GM10847 (cell line): ENCODE results near the gene TRAPPC4.

Experiments
- POLR2A ChIP-seq: IDR thresholded peaks from 2 replicates; pipeline ENCODE4 v1.6.1; 2011; ENCODE audit not compliant: insufficient read length; ENCODE audit errors: extremely low read depth

The TRAPPC4 gene

GRCh38 chr11:119027561-119028345 lies 9.2 kb downstream of the TRAPPC4 start:
- TF ChIP-seq POLR2A: no peak

DNA sequence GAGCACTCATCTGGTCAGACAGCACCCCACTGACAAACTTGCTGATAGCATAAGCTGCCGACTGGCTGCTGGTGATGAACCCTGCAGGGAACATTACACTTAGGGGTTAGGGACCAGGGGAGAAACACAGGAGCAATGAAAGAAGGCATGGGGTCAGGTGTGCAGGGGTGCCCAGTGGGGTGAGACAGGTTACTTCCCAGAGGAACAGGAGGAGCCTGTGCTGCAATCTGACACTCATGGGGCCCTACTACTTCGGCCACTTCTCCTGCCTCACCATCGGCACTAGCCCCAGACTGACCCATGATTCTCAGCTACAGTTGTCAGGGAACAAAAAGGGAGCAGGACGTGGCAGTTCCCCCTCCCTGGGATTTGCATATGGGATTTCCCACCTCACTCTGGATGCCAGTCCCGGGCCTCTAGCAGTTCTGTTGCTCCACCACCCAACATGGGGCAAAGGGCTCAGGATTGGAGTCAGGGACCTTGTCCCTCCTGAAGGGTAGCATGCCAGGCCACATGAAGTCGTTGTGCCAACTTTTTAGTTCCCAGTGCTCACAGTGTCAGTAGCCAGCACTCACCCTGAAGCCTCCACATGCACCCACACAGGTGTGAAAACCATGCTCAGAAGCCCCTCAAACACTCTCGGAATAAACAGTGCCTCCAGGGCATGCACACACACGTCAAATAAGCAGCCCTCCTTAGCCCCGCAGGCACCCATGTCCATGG lies 9.9 kb downstream of the TRAPPC4 start:
- no peak for TF ChIP-seq POLR2A

GRCh38 chr11:119029069-119029339 lies 10.4 kb downstream of the TRAPPC4 start:
- TF ChIP-seq POLR2A: no peak

- TF ChIP-seq POLR2A: no peak
These were observed 10.9 kb downstream of the TRAPPC4 start for GRCh38 chr11:119029340-119030028.

DNA sequence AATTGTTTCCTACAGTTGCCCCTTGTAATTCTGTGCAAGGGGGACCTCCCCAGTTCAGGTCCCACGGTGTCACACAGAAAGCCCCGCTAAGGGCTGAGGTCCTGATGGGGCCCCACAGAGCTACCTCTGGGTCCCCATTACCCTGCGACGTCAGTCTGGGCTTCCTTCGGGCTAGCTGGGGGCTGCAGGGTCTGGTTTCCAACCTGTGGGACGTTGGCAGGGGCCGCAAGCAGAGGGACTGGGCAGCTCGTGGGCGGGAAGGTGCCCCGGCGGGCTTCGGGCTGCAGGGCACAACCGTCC lies 11.4 kb downstream of the TRAPPC4 start:
- TF ChIP-seq POLR2A: no peak

- TF ChIP-seq POLR2A: no peak
These were observed 11.9 kb downstream of the TRAPPC4 start, which contains the start of gene SLC37A4 for GRCh38 chr11:119030329-119031047. TSS of gene SLC37A4 (minus strand) at chr11:119030877.

- TF ChIP-seq POLR2A: no peak
These were observed 13.3 kb downstream of the TRAPPC4 start for GRCh38 chr11:119031912-119032280.

GRCh38 chr11:119034813-119035212 lies 16.2 kb downstream of the TRAPPC4 start:
- TF ChIP-seq POLR2A: no peak

GRCh38 chr11:119038884-119039283 lies 20.3 kb downstream of the TRAPPC4 start:
- TF ChIP-seq POLR2A: no peak

- no peak for TF ChIP-seq POLR2A
These were observed 23.4 kb downstream of the TRAPPC4 start for GRCh38 chr11:119041821-119042514.

- TF ChIP-seq POLR2A: no peak
These were observed 24.4 kb downstream of the TRAPPC4 start for GRCh38 chr11:119042927-119043326.

DNA sequence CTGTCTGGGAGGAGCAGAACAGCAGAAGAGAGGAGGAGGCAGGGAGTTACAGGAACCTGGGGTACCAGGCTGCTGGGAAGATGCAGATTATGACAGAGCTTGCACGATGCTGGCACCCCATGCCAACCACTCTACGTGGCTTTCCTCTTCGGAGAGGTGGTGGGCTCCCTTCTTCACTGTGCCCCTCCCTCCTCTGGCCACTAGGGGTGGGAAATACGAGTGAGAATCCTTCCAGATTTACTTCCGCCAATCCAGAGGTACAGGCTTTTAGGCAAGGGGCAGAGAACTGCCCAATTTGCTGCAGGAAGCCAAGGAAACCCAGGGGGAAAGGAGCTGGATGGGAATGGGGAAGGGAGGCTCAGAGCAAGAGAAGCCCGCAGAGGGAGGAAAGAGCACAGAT lies 26.1 kb downstream of the TRAPPC4 start:
- no peak for TF ChIP-seq POLR2A

- no peak for TF ChIP-seq POLR2A
These were observed 27.9 kb downstream of the TRAPPC4 start for GRCh38 chr11:119046489-119046888.

GRCh38 chr11:119047205-119047604 lies 28.6 kb downstream of the TRAPPC4 start:
- TF ChIP-seq POLR2A: no peak

DNA sequence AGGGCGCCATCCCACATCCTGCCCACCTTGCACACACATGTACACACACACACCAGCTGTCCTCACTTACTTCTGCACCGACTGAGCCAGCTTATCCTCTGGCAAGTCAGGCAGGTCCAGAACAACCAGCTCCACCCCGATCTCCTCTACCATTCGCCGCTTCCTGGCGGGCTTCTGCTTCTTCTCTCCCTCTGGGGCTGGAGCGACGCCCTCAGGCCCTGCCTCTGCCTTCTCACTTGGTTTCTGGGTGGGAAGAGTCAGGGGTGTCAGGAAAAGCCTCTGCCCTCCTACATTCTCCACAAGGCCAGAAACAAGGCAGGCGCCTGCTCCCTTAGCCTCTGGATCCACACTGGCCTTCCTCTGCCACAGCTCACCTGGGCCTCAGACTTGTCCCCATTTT lies 30.1 kb downstream of the TRAPPC4 start:
- no peak for TF ChIP-seq POLR2A
